ENCODE measurements around the gene AP1S3. TPM values are rescaled to one million over a fixed set of nuclear protein-coding genes. Genes with fewer than 3 reads are reported as not detected.

Gene AP1S3
- total RNA-seq, 1 donor from 2014 or later = 5.2 TPM

DNA sequence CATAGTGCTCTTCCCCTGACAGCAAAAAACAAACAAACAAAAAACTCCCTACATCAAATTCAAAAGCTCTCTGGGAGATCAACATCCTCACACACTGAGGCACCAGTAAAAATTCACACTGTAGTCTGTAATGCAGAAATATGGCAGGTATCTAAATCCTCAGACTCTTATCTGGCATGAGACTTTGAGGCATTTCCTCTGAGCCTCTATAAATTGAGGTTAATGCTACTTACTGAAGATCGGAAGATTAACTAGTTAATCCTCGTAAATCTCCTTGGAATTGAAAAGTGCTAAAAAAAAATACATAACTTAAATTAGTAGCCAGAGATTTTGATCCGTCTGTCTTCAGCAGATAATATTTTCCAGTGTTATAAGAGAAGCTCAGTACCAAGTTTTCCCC lies 65.0 kb downstream of the AP1S3 start:
- H3K4me1 Mint-ChIP-seq (ENCODE audit: low read depth) = peaks cover 4% of the 10 kb centered on the region
- H3K27ac Mint-ChIP-seq (ENCODE audit: unreplicated experiment) = no peak overlapping the region
- peaks cover 15% of the 10 kb centered on the region for H3K36me3 Mint-ChIP-seq (ENCODE audit: low read depth)
- H3K27me3 Mint-ChIP-seq (ENCODE audit: low read depth) = no peaks in the 10 kb centered on the region
- TF ChIP-seq, protein P1, sequence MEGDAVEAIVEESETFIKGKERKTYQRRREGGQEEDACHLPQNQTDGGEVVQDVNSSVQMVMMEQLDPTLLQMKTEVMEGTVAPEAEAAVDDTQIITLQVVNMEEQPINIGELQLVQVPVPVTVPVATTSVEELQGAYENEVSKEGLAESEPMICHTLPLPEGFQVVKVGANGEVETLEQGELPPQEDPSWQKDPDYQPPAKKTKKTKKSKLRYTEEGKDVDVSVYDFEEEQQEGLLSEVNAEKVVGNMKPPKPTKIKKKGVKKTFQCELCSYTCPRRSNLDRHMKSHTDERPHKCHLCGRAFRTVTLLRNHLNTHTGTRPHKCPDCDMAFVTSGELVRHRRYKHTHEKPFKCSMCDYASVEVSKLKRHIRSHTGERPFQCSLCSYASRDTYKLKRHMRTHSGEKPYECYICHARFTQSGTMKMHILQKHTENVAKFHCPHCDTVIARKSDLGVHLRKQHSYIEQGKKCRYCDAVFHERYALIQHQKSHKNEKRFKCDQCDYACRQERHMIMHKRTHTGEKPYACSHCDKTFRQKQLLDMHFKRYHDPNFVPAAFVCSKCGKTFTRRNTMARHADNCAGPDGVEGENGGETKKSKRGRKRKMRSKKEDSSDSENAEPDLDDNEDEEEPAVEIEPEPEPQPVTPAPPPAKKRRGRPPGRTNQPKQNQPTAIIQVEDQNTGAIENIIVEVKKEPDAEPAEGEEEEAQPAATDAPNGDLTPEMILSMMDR (IDR thresholded peaks at IDR 0.05) = no peak
- no peaks in the 10 kb centered on the region for H3K9me3 Mint-ChIP-seq (ENCODE audit: low read depth)
- no peak for DNase-seq (ENCODE audit: low spot score)
- H3K4me3 Mint-ChIP-seq (ENCODE audit: unreplicated experiment) = no peak overlapping the region

DNA sequence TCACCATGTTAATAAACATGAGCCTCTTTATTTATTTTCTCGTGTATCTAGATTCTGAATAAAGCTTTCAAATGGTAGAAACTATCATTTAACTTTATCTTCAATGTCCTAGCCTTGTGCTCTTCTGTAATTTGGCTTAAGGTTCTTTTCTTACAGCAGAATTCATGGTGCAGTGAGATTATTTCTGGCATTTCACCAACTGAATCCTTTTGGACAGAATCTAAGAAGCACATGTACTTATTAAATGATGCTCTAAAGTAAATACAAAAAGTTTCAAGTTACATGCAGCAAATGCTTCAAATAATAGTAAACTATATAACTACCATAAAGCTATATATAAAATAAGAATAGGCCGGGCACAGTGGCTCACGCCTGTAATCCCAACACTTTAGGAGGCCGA lies 65.9 kb downstream of the AP1S3 start:
- Mint-ChIP-seq H3K27me3 (ENCODE audit: low read depth) (no peaks in the 10 kb centered on the region), H3K27ac (ENCODE audit: unreplicated experiment) (no peak overlapping the region), H3K9me3 (ENCODE audit: low read depth) (peaks cover 4% of the 10 kb centered on the region), H3K36me3 (ENCODE audit: low read depth) (peaks cover 17% of the 10 kb centered on the region), H3K4me1 (ENCODE audit: low read depth) (peaks cover 4% of the 10 kb centered on the region), H3K4me3 (ENCODE audit: unreplicated experiment) (no peak overlapping the region)
- DNase-seq (ENCODE audit: low spot score) = no peak
- TF ChIP-seq, protein P1 (IDR thresholded peaks at IDR 0.05) = no peak

DNA sequence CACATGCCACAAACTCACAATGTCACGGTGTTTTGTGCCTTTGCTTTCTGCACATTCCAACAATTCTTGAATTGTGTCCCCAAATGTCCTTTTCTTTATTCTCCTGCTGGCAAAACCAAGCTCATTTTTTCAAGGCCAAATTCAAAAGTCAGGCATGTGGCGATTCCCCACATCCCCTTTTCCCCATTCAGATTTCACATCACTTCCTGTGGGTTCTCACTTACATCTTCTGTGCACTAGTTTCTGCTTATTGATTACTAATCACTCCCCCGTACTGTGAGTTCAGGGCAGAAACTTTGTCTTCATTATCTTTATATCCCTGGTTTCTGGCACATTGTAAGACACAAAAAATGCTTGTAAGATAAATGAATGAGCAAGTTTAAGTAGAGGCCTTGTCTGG lies 69.2 kb downstream of the AP1S3 start:
- H3K4me3 Mint-ChIP-seq (ENCODE audit: unreplicated experiment) = no peak overlapping the region
- no peak overlapping the region for H3K27ac Mint-ChIP-seq (ENCODE audit: unreplicated experiment)
- H3K27me3 Mint-ChIP-seq (ENCODE audit: low read depth) = no peaks in the 10 kb centered on the region
- H3K4me1 Mint-ChIP-seq (ENCODE audit: low read depth) = peaks cover 18% of the 10 kb centered on the region
- DNase-seq (ENCODE audit: low spot score) = no peak
- H3K9me3 Mint-ChIP-seq (ENCODE audit: low read depth) = peaks cover 4% of the 10 kb centered on the region
- TF ChIP-seq, protein P1 (IDR thresholded peaks at IDR 0.05) = no peak
- H3K36me3 Mint-ChIP-seq (ENCODE audit: low read depth) = peaks cover 10% of the 10 kb centered on the region

DNA sequence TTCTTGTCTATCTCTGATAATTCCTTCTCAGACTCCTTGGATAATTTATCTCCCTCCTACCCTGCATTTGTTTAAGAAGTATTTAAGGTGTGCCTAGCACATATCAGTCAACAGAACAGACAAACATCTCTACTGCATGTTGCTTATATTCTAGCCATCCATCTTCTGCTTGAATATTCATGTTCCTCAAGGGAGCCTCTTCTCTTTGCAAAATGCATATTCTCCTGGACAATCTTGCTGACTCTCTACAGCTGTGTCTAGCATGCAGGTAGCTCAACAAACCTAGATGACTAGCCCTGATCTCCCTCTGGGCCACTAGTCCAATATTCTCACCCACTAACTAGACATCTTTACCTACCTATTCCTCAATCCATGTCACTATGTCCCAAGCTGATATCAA lies 70.0 kb downstream of the AP1S3 start:
- Mint-ChIP-seq H3K27me3 (ENCODE audit: low read depth) (no peaks in the 10 kb centered on the region), H3K9me3 (ENCODE audit: low read depth) (peaks cover 4% of the 10 kb centered on the region), H3K36me3 (ENCODE audit: low read depth) (peaks cover 10% of the 10 kb centered on the region), H3K27ac (ENCODE audit: unreplicated experiment) (no peak overlapping the region), H3K4me1 (ENCODE audit: low read depth) (peaks cover 25% of the 10 kb centered on the region), H3K4me3 (ENCODE audit: unreplicated experiment) (no peak overlapping the region)
- DNase-seq (ENCODE audit: low spot score) = no peak
- TF ChIP-seq, protein P1 (IDR thresholded peaks at IDR 0.05) = no peak

DNA sequence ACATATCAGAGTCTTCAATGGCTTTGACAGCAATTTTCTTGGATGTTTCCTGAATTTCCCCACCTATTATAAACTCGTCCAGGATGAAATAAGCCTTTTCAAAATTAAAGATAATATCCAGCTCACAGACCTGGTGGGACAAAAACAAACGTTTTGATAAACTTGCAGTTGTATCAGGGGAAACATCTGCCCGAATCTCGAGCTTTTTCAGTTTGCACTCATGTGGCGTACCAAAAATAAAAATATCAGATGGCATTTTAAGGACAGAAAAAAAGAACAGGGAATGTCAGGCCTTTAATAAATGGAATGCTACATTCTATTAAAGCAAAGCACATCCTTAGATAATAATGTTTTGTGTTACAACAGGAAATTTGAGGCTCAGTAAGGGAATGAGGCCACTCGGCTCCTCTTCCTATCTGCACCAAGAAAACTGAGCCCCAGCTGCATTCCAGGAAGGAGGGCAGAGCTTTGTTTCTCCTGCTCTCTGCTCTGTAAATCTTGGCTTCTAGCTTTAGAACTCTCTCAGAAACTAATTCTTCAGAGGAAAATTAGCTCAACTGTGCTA lies 72.1 kb downstream of the AP1S3 start:
- Mint-ChIP-seq H3K27me3 (ENCODE audit: low read depth) (no peaks in the 10 kb centered on the region), H3K4me1 (ENCODE audit: low read depth) (peaks cover 36% of the 10 kb centered on the region), H3K4me3 (ENCODE audit: unreplicated experiment) (no peak overlapping the region), H3K9me3 (ENCODE audit: low read depth) (peaks cover 4% of the 10 kb centered on the region), H3K36me3 (ENCODE audit: low read depth) (peaks cover 6% of the 10 kb centered on the region), H3K27ac (ENCODE audit: unreplicated experiment) (peak overlapping the region; percentile 25)
- TF ChIP-seq, protein P1 (IDR thresholded peaks at IDR 0.05) = no peak
- no peak for DNase-seq (ENCODE audit: low spot score)

All from chondrocyte (in vitro differentiated cells).